Activated CD4-positive, alpha-beta memory T cell treated with anti-CD3 and anti-CD28 coated beads for 36 hours (primary cell): ENCODE data around the gene SLC52A3. TPM values are rescaled to one million over a fixed set of nuclear protein-coding genes. Genes with fewer than 3 reads are reported as not detected.

ENCODE experiments used
- total RNA-seq, 2 experiments: library from RNA; stranded (reverse); gene quantifications; one replicate each; pipeline ENCODE4 v1.2.3, GENCODE V29; 2021

Gene SLC52A3
- total RNA-seq, 2 experiments from 2014 or later: not detected

Other genes with a start within 250 kb of the SLC52A3 start
- gene CSNK2A1, start 224.7 kb downstream of the SLC52A3 start, total RNA-seq: 100 to 1,000 TPM; 154 to 155 TPM
- gene TCF15, start 158.2 kb downstream of the SLC52A3 start, total RNA-seq: not detected
- gene SRXN1, start 115.3 kb downstream of the SLC52A3 start, total RNA-seq: 10 to 100 TPM; 13.3 to 14.1 TPM
- not detected for gene SCRT2, start 92.7 kb downstream of the SLC52A3 start, total RNA-seq
- gene FAM110A, start 65.2 kb upstream of the SLC52A3 start, total RNA-seq: 10 to 100 TPM; 18.0 to 20.1 TPM
- gene ANGPT4, start 147.8 kb upstream of the SLC52A3 start, total RNA-seq: not detected
- gene RSPO4, start 233.8 kb upstream of the SLC52A3 start, total RNA-seq: not detected